Bronchial epithelial cell (primary cell): ENCODE results near the gene CD300C. TPM values are rescaled to one million over a fixed set of nuclear protein-coding genes. Genes with fewer than 3 reads are reported as not detected.
A peak's percentile ranks its signal among the peaks of the same experiment; 100 is the strongest.
"Not testable (repeated sequence)": the region's sequence is repeated elsewhere in the genome, so short reads cannot be mapped to it uniquely, and the experiment has no call there.

Experiments used
- DNase-seq: peaks from one replicate; pipeline ENCODE4 v3.0.0-alpha.2; 2010; ENCODE audit warnings: low read depth
- FAIRE-seq: peaks from 2 replicates; lab custom pipeline; 2011; peaks lifted over from hg19 to GRCh38; lab: Jason Lieb, UNC
- H3K27me3 ChIP-seq: 2 replicates; pipeline ENCODE4 v1.5.1; 2011; ENCODE audit warnings: low read length; ENCODE audit not compliant: control insufficient read depth, insufficient read depth
- H3K36me3 ChIP-seq: 2 replicates; pipeline ENCODE4 v1.5.1; 2011; ENCODE audit warnings: low read length; ENCODE audit not compliant: control insufficient read depth, insufficient read depth
- H3K4me3 ChIP-seq: 2 replicates; pipeline ENCODE4 v1.5.1; 2011; ENCODE audit warnings: mild to moderate bottlenecking, low read depth, low read length, control low read depth
- total RNA-seq: library from RNA; depleted of rRNA; stranded (reverse); fragments of >200 nt; gene quantifications from 2 replicates; pipeline ENCODE4 v1.2.1, GENCODE V29; 2014
- TF ChIP-seq, protein P1 (sequence below): IDR thresholded peaks from 2 replicates; pipeline ENCODE4 v1.5.1; 2011; ENCODE audit warnings: mild to moderate bottlenecking, moderate library complexity, low read length, control low read depth, inconsistent platforms; ENCODE audit not compliant: insufficient read depth, severe bottlenecking

CD300C gene
- total RNA-seq, 1 donor from 2014 or later = not detected

DNA sequence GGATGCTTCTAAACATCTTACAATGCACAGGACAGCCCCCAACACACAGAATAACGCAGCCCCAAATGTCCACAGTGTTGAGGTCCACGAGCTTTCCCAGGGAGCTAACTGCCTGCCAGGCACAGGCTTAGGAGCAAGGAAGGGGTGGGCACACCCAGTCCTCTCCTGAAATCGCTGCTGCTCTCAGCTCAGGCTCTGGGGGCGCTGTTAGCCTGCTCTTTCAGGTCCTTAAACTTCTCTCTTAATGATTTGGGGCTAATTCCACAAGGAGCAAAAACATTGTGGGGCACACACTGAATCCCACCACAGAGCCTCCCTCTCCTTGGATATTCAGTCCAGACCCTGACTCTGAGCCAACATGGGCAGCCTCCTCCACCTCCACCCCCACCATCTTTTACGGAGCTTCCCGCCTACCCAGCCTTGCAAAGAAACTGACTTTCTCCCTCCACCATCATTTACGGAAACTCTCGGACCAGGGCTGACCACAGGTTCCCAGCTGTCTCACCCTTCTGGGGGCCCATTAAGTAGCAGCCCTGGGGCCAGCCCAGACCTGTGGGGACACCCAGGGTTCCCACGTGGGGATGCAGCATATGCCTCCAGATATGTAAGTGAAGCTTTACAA, 20.3 kb upstream of the CD300C start:
- H3K4me3 ChIP-seq = no peak overlapping the region
- TF ChIP-seq, protein P1, sequence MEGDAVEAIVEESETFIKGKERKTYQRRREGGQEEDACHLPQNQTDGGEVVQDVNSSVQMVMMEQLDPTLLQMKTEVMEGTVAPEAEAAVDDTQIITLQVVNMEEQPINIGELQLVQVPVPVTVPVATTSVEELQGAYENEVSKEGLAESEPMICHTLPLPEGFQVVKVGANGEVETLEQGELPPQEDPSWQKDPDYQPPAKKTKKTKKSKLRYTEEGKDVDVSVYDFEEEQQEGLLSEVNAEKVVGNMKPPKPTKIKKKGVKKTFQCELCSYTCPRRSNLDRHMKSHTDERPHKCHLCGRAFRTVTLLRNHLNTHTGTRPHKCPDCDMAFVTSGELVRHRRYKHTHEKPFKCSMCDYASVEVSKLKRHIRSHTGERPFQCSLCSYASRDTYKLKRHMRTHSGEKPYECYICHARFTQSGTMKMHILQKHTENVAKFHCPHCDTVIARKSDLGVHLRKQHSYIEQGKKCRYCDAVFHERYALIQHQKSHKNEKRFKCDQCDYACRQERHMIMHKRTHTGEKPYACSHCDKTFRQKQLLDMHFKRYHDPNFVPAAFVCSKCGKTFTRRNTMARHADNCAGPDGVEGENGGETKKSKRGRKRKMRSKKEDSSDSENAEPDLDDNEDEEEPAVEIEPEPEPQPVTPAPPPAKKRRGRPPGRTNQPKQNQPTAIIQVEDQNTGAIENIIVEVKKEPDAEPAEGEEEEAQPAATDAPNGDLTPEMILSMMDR = peak; percentile 71
- no peaks in the 10 kb centered on the region for H3K27me3 ChIP-seq
- FAIRE-seq (no peak), DNase-seq (peak; percentile 40)
- H3K36me3 ChIP-seq = no peaks in the 10 kb centered on the region

DNA sequence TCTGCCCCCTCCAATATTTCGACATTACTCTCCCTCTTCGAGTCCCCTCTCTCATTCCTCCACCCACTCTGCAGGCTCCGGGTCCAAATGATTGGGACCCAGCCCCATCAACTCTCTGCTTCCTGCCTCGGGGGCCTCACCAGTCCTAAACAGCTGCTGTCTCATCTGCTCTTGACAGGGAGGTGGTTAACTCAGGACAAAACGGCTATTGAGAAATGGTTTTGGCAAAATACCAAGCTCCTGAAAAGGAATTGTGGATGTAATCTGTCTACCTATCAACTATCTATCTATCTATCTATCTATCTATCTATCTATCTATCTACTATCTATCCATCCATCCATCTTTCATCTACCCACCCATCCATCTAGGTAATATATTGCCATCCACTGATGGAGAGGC, 19.2 kb upstream of the CD300C start:
- H3K36me3 ChIP-seq = no peaks in the 10 kb centered on the region
- TF ChIP-seq, protein P1 = no peak
- no peak for FAIRE-seq
- no peak overlapping the region for H3K4me3 ChIP-seq
- DNase-seq = no peak
- H3K27me3 ChIP-seq = no peaks in the 10 kb centered on the region

DNA sequence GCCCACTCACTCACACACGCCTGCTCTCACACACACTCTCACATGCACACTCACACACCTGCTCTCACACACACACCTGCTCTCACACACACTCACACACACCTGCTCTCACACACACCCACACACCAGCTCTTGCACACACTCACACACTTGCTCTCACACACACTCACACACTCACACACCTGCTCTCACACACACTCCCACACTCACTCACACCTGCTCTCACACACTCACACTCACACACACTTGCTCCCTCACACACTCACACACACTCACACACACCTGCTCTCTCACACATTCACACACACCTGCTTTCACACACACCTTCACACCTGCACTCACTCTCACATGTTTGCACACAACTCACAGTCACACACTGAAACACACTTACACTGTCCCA, 17.4 kb upstream of the CD300C start:
- DNase-seq = no peak
- Histone ChIP-seq H3K4me3 (no peak overlapping the region), H3K36me3 (no peaks in the 10 kb centered on the region), H3K27me3 (no peaks in the 10 kb centered on the region)
- TF ChIP-seq, protein P1 = no peak
- FAIRE-seq = no peak

DNA sequence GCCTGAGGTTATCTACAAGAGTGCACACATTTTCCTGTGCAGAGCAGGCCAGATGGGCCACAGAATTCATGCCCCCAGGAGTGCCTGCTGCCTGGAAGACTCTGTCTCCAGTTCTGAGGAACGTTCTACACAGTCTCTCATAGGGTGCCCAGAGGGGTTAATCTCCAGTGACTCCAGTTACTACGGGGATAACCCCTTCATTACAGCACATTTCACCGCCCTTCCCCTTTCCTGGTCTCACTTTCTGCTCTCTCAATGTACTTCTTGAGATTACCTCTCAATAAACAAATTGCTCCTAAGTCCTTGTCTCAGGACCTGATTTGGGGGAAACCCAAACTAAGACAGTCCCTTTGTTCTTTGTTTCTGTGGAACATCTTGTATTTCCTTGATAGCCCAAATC, 15.7 kb upstream of the CD300C start:
- Histone ChIP-seq H3K27me3 (no peaks in the 10 kb centered on the region), H3K36me3 (no peaks in the 10 kb centered on the region), H3K4me3 (no peak overlapping the region)
- TF ChIP-seq, protein P1 = no peak
- no peak for FAIRE-seq
- no peak for DNase-seq

DNA sequence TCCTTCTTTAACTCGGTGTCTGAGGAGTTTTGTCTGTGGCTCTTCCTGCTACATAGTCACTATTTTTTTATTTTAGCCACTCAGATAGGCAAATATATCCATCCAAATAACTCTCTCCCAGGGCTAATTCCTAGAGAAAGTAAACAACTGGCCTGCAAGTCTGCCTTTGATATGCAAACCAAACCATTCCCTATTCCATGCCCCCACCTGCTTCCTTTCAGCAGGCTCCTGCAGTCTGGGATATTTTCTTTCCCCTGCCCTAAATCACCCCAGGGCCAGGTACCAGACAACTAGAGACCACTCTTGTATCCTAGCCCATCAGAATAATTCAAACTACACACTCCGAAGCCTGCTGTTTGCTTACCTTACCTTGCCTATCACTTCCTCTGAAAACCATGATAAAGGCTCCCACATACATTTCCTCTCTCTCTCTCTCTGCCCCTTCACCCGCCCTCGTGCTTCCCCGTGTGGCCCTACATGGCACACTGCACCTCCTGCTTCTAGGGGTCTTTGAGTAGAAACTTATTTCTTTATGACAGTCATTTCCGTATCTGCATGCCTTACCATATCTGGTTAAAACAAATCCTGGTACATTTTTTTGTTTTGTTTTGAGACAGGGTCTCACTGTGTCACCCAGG, 13.1 kb upstream of the CD300C start:
- DNase-seq = no peak
- Histone ChIP-seq H3K36me3 (no peaks in the 10 kb centered on the region), H3K4me3 (no peak overlapping the region), H3K27me3 (peaks cover 2% of the 10 kb centered on the region)
- FAIRE-seq = no peak
- TF ChIP-seq, protein P1 = no peak

DNA sequence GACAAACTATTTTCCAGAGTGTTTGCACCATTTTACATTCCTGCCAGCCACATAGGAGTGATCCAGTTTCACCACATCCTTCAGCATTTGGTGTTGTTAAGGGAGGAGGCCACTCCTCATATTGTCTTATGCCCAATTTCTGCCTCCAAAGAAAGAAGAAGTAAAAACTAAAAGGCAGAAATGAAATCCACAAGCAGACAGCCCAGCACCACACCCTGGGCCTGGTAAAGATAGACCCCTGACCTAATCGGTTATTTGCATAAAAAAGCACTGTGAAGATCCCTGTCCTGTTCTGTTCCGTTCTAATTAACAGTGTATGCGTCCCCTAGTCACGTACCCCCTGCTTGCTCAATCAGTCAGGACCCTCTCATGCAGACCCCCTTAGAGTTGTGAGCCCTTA, 12.5 kb upstream of the CD300C start:
- FAIRE-seq, H3K27me3 ChIP-seq, H3K4me3 ChIP-seq, H3K36me3 ChIP-seq, DNase-seq: not testable (repeated sequence)
